GM21367 (cell line): Measurements from ENCODE around the gene UBA6.
"Not testable (repeated sequence)": the region's sequence is repeated elsewhere in the genome, so short reads cannot be mapped to it uniquely, and the experiment has no call there.

Experiments used
- ATAC-seq: cut with Tn5 transposase; IDR thresholded peaks from one replicate; pipeline ENCODE4 v1.9.1; 2021; ENCODE audit not compliant: unreplicated experiment

UBA6 gene

GRCh38 chr4:67700738-67701516 lies at the start of gene UBA6:
Gene UBA6 (minus strand): TSS chr4:67701155. CDS start chr4:67701119, 36 bp downstream.
- peak; percentile 99 for ATAC-seq

- no peak for ATAC-seq
These were observed 49.7 kb upstream of the UBA6 start for GRCh38 chr4:67750691-67751090.

- no peak for ATAC-seq
These were observed 48.3 kb upstream of the UBA6 start for GRCh38 chr4:67749286-67749685.

GRCh38 chr4:67746797-67747495 lies 46.0 kb upstream of the UBA6 start:
- ATAC-seq: peak; percentile 73

- no peak for ATAC-seq
These were observed 43.8 kb upstream of the UBA6 start for GRCh38 chr4:67744561-67745283.

GRCh38 chr4:67743194-67743593 lies 42.2 kb upstream of the UBA6 start:
- ATAC-seq: no peak

- no peak for ATAC-seq
These were observed 35.3 kb upstream of the UBA6 start for GRCh38 chr4:67736262-67736661.

- no peak for ATAC-seq
These were observed 34.4 kb upstream of the UBA6 start for GRCh38 chr4:67735325-67735724.

- not testable (repeated sequence) for ATAC-seq
These were observed 29.6 kb upstream of the UBA6 start for GRCh38 chr4:67730511-67730910.

- ATAC-seq: no peak
These were observed 26.3 kb upstream of the UBA6 start for GRCh38 chr4:67727124-67727850.

- no peak for ATAC-seq
These were observed 25.0 kb upstream of the UBA6 start for GRCh38 chr4:67725981-67726380.

- no peak for ATAC-seq
These were observed 24.2 kb upstream of the UBA6 start for GRCh38 chr4:67725132-67725531.

GRCh38 chr4:67723949-67724348 lies 23.0 kb upstream of the UBA6 start:
- ATAC-seq: no peak

- ATAC-seq: no peak
These were observed 22.4 kb upstream of the UBA6 start for GRCh38 chr4:67723341-67723740.

- no peak for ATAC-seq
These were observed 21.0 kb upstream of the UBA6 start for GRCh38 chr4:67721770-67722597.

GRCh38 chr4:67721315-67721769 lies 20.4 kb upstream of the UBA6 start:
- no peak for ATAC-seq

- ATAC-seq: no peak
These were observed 19.1 kb upstream of the UBA6 start for GRCh38 chr4:67719953-67720617.

- ATAC-seq: no peak
These were observed 17.9 kb upstream of the UBA6 start for GRCh38 chr4:67718848-67719247.

- no peak for ATAC-seq
These were observed 16.6 kb upstream of the UBA6 start for GRCh38 chr4:67717586-67717985.

GRCh38 chr4:67714955-67715354 lies 14.0 kb upstream of the UBA6 start:
- ATAC-seq: no peak
